H1 (cell line): ENCODE measurements around the gene HAS3. TPM values are rescaled to one million over a fixed set of nuclear protein-coding genes. Genes with fewer than 3 reads are reported as not detected.

Source experiments
- CTCF ChIA-PET: fragments of 300-600 bp; sonication (Branson Sonifier 250); formaldehyde crosslinking; loops from one replicate; lab custom pipeline; 2021; ENCODE audit not compliant: partially characterized antibody; lab: Charles Lee
- POLR2A ChIA-PET: fragments of 300-600 bp; sonication (Branson Sonifier 250); formaldehyde crosslinking; loops from one replicate; lab custom pipeline; 2021; ENCODE audit warnings: inconsistent platforms; ENCODE audit not compliant: partially characterized antibody; lab: Charles Lee
- DNase-seq, 2 experiments: peaks; one replicate each; pipeline versions ENCODE4 v3.0.0 to v3.0.0-alpha.2; 2010 to 2022; ENCODE audit warnings: low spot score in 2 of 2, low read depth in 1 of 2, mixed read lengths in 1 of 2
- FAIRE-seq: peaks from 2 replicates; lab custom pipeline; 2011; peaks lifted over from hg19 to GRCh38; lab: Jason Lieb, UNC
- H2AFZ ChIP-seq: 2 replicates; pipeline ENCODE4 v1.8.1; 2012; ENCODE audit warnings: low read length, inconsistent platforms
- H2AK5ac ChIP-seq: 2 replicates; pipeline ENCODE4 v1.6.1; 2013; ENCODE audit warnings: low read depth, low read length
- H2BK120ac ChIP-seq: replicated peaks from 2 replicates; pipeline ENCODE3; 2013; ENCODE audit warnings: low read depth, low read length, inconsistent platforms
- H2BK12ac ChIP-seq: 2 replicates; pipeline ENCODE4 v1.6.1; 2013; ENCODE audit warnings: low read depth, low read length
- H2BK15ac ChIP-seq: 2 replicates; pipeline ENCODE4 v1.6.1; 2013; ENCODE audit warnings: low read length
- H2BK20ac ChIP-seq: 2 replicates; pipeline ENCODE4 v1.6.1; 2013; ENCODE audit warnings: low read length
- H2BK5ac ChIP-seq: 2 replicates; pipeline ENCODE4 v1.6.1; 2013; ENCODE audit warnings: low read depth, low read length
- H3K14ac ChIP-seq: 2 replicates; pipeline ENCODE4 v1.6.1; 2013; ENCODE audit warnings: inconsistent platforms; ENCODE audit not compliant: insufficient read length
- H3K18ac ChIP-seq: 2 replicates; pipeline ENCODE4 v1.6.1; 2013; ENCODE audit warnings: low read length; ENCODE audit errors: extremely low read depth
- H3K23ac ChIP-seq: 2 replicates; pipeline ENCODE4 v1.6.1; 2013; ENCODE audit warnings: inconsistent platforms; ENCODE audit not compliant: insufficient read length
- H3K23me2 ChIP-seq: 2 replicates; pipeline ENCODE4 v1.6.1; 2013; ENCODE audit warnings: low read depth, low read length
- H3K27ac ChIP-seq: 2 replicates; pipeline ENCODE4 v1.6.1; 2011; ENCODE audit warnings: low read depth, low read length, inconsistent platforms
- H3K27me3 ChIP-seq, 4 experiments: replicated peaks in 1 of 4; 1 replicate in 1 of 4; 2 replicates in 3 of 4; pipeline versions ENCODE4 v1.6.1 to v1.8.1; 2011 to 2013; ENCODE audit warnings: low read length in 3 of 4, mild to moderate bottlenecking in 3 of 4, inconsistent platforms in 2 of 4, mixed read lengths in 2 of 4, moderate library complexity in 1 of 4; ENCODE audit not compliant: control insufficient read depth in 3 of 4, insufficient read depth in 3 of 4; ENCODE audit errors: extremely low read depth in 1 of 4
- H3K36me3 ChIP-seq, 4 experiments: 2 replicates each; pipeline versions ENCODE4 v1.6.1 to v1.8.1; 2011 to 2013; ENCODE audit warnings: mild to moderate bottlenecking in 4 of 4, low read length in 3 of 4, moderate library complexity in 2 of 4, control low read depth in 1 of 4, inconsistent platforms in 1 of 4; ENCODE audit not compliant: insufficient read depth in 4 of 4, control insufficient read depth in 2 of 4
- H3K4ac ChIP-seq: replicated peaks from 2 replicates; pipeline ENCODE3; 2013; ENCODE audit warnings: low read length, low read depth, mixed read lengths, inconsistent platforms; ENCODE audit not compliant: insufficient read length
- H3K4me1 ChIP-seq, 4 experiments: replicated peaks in 1 of 4; 1 replicate in 1 of 4; 2 replicates in 3 of 4; pipeline versions ENCODE4 v1.6.1 to v1.8.1; 2011 to 2013; ENCODE audit warnings: low read length in 3 of 4, inconsistent platforms in 2 of 4, mixed read lengths in 1 of 4; ENCODE audit not compliant: insufficient read depth in 4 of 4, control insufficient read depth in 3 of 4
- H3K4me2 ChIP-seq, 2 experiments: 2 replicates each; pipeline versions ENCODE4 v1.6.1 to v1.8.1; 2011 to 2013; ENCODE audit warnings: low read depth in 2 of 2, low read length in 2 of 2, control low read depth in 1 of 2, inconsistent platforms in 1 of 2, mild to moderate bottlenecking in 1 of 2; ENCODE audit not compliant: insufficient read depth in 1 of 2
- H3K4me3 ChIP-seq, 4 experiments: fragments of 200-600, 300-600 bp in 1 of 4; sonication (generic), shearing (Covaris generic), sonication (Bioruptor Twin) in 1 of 4; 2 replicates each; pipeline versions ENCODE4 v1.5.1 to v1.8.1; 2011 to 2016; ENCODE audit warnings: low read length in 4 of 4, low read depth in 3 of 4, control low read depth in 2 of 4, inconsistent platforms in 2 of 4, mild to moderate bottlenecking in 2 of 4, mixed read lengths in 1 of 4, moderate library complexity in 1 of 4; ENCODE audit not compliant: insufficient read depth in 2 of 4; ENCODE audit errors: extremely low read depth in 1 of 4
- H3K56ac ChIP-seq: replicated peaks from 2 replicates; pipeline ENCODE3; 2013; ENCODE audit warnings: low read depth, mild to moderate bottlenecking, mixed read lengths, low read length, inconsistent platforms; ENCODE audit not compliant: insufficient read length
- H3K79me1 ChIP-seq: 2 replicates; pipeline ENCODE4 v1.6.1; 2013; ENCODE audit warnings: low read depth, low read length, control low read depth
- H3K79me2 ChIP-seq, 2 experiments: 2 replicates each; pipeline versions ENCODE4 v1.6.1 to v1.8.1; 2012 to 2013; ENCODE audit warnings: low read length in 2 of 2, mild to moderate bottlenecking in 2 of 2, inconsistent platforms in 1 of 2; ENCODE audit not compliant: insufficient read depth in 2 of 2, control insufficient read depth in 1 of 2
- H3K9ac ChIP-seq, 4 experiments: replicated peaks in 1 of 4; 1 replicate in 1 of 4; 2 replicates in 3 of 4; pipeline versions ENCODE4 v1.6.1 to v1.8.1; 2011 to 2013; ENCODE audit warnings: low read depth in 3 of 4, low read length in 3 of 4, control low read depth in 2 of 4, mild to moderate bottlenecking in 2 of 4, moderate library complexity in 2 of 4, inconsistent platforms in 1 of 4; ENCODE audit errors: extremely low read depth in 1 of 4
- H3K9me3 ChIP-seq, 2 experiments: 2 replicates each; pipeline versions ENCODE4 v1.6.1 to v1.8.1; 2012 to 2013; ENCODE audit warnings: mild to moderate bottlenecking in 2 of 2, moderate library complexity in 2 of 2, control low read depth in 1 of 2, inconsistent platforms in 1 of 2, low read depth in 1 of 2, low read length in 1 of 2, mixed read lengths in 1 of 2; ENCODE audit not compliant: insufficient read depth in 2 of 2
- H4K20me1 ChIP-seq, 2 experiments: replicated peaks in 1 of 2; 2 replicates each; pipeline versions ENCODE3 to v1.8.1; 2011 to 2013; ENCODE audit warnings: inconsistent platforms in 2 of 2, low read length in 2 of 2, mild to moderate bottlenecking in 1 of 2; ENCODE audit not compliant: insufficient read depth in 2 of 2, control insufficient read depth in 1 of 2
- H4K5ac ChIP-seq: 2 replicates; pipeline ENCODE4 v1.6.1; 2013; ENCODE audit warnings: low read length, low read depth, mixed read lengths, inconsistent platforms; ENCODE audit not compliant: insufficient read length
- H4K8ac ChIP-seq: 2 replicates; pipeline ENCODE4 v1.8.0; 2013; ENCODE audit warnings: mild to moderate bottlenecking, moderate library complexity, low read length, inconsistent platforms; ENCODE audit not compliant: insufficient read depth; ENCODE audit errors: extremely low read depth
- H4K91ac ChIP-seq: replicated peaks from 2 replicates; pipeline ENCODE3; 2013; ENCODE audit warnings: low read length, mixed read lengths, inconsistent platforms; ENCODE audit not compliant: insufficient read length
- CBX5 ChIP-seq: fragments of 300-800, 300-1000 bp; sonication (generic); IDR thresholded peaks from 2 replicates; pipeline ENCODE4 v1.7.1; 2016; ENCODE audit warnings: antibody characterized with exemption, low read length, low read depth
- WGBS, 2 experiments: shearing (Covaris generic) in 1 of 2; methylation state at CpG; one replicate each; pipeline versions ENCODE4 v1.1.6 to v1.1.7; 2013 to 2015; ENCODE audit warnings: low lambda C conversion rate in 2 of 2, mixed read lengths in 2 of 2, inconsistent platforms in 1 of 2, low coverage in 1 of 2, missing lambda C conversion rate in 1 of 2; ENCODE audit not compliant: insufficient replicate concordance in 2 of 2, insufficient coverage in 1 of 2, insufficient read length in 1 of 2; ENCODE audit errors: extremely low coverage in 1 of 2, missing lambda C conversion rate in 1 of 2; 5-methylcytosine and 5-hydroxymethylcytosine counted together
- polyA plus RNA-seq, 7 experiments: library from polyadenylated mRNA; depleted of rRNA in 3 of 7; stranded (reverse) in 5 of 7; unstranded in 2 of 7; fragments of >200 nt in 5 of 7; fragments of 200-250 nt in 2 of 7; gene quantifications; 1 replicate in 5 of 7; 2 replicates in 1 of 7; 4 replicates in 1 of 7; pipeline versions ENCODE4 v1.2.1 to v1.2.3, GENCODE V29; 2011 to 2013; ENCODE audit warnings: missing spikeins in 2 of 7, mixed read lengths in 2 of 7
- total RNA-seq: library from RNA; stranded (reverse); fragmentation: NEBNext Ultra II Directional; extraction: Animal tissue kit (Norgen Biotek cat#: 25700); gene quantifications from 2 replicates; pipeline ENCODE4 v1.2.1, GENCODE V29; 2021
- TF ChIP-seq, protein P1 (sequence below): IDR thresholded peaks from 2 replicates; pipeline ENCODE4 v1.6.1; 2012; ENCODE audit warnings: low read length, inconsistent platforms
- TF ChIP-seq, protein P2 (sequence below): IDR thresholded peaks from 2 replicates; pipeline ENCODE4 v1.6.1; 2011; ENCODE audit warnings: low read length, improper control_type of control experiment

Gene HAS3
- total and polyA plus RNA-seq, 2 of the 8 experiments (the other 6 are each of a cell fraction or from before 2014, with no cell fraction given): 32.1 to 69.6 TPM

DNA sequence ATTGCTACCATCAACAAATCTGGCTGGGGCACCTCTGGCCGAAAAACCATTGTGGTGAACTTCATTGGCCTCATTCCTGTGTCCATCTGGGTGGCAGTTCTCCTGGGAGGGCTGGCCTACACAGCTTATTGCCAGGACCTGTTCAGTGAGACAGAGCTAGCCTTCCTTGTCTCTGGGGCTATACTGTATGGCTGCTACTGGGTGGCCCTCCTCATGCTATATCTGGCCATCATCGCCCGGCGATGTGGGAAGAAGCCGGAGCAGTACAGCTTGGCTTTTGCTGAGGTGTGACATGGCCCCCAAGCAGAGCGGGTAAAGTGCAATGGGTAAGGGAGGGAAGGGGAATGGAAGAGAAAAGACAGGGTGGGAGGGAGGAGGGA is 9.5 kb downstream of the HAS3 start:
- no peak overlapping the region for H2BK15ac ChIP-seq
- 97% methylated on average over 6 of the region's 6 CpGs; no CpG with 5 or more reads in 1 of the 2 experiments for WGBS, 2 experiments
- TF ChIP-seq, protein P1, sequence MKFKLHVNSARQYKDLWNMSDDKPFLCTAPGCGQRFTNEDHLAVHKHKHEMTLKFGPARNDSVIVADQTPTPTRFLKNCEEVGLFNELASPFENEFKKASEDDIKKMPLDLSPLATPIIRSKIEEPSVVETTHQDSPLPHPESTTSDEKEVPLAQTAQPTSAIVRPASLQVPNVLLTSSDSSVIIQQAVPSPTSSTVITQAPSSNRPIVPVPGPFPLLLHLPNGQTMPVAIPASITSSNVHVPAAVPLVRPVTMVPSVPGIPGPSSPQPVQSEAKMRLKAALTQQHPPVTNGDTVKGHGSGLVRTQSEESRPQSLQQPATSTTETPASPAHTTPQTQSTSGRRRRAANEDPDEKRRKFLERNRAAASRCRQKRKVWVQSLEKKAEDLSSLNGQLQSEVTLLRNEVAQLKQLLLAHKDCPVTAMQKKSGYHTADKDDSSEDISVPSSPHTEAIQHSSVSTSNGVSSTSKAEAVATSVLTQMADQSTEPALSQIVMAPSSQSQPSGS: no peak
- TF ChIP-seq, protein P2, sequence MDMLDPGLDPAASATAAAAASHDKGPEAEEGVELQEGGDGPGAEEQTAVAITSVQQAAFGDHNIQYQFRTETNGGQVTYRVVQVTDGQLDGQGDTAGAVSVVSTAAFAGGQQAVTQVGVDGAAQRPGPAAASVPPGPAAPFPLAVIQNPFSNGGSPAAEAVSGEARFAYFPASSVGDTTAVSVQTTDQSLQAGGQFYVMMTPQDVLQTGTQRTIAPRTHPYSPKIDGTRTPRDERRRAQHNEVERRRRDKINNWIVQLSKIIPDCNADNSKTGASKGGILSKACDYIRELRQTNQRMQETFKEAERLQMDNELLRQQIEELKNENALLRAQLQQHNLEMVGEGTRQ: no peak
- no peak for TF ChIP-seq CBX5

More for the DNA sequence above, 9.5 kb downstream of the HAS3 start:
- H3K27ac ChIP-seq: no peak overlapping the region
- no peak overlapping the region for H2BK5ac ChIP-seq
- no peaks in the 10 kb centered on the region for H3K4me1 ChIP-seq
- H3K14ac ChIP-seq: no peak overlapping the region
- no peak overlapping the region for H3K9ac ChIP-seq
- no peak overlapping the region for H2AFZ ChIP-seq
- no peak overlapping the region for H4K8ac ChIP-seq
- H3K4me2 ChIP-seq: no peak overlapping the region
- no peak overlapping the region for H3K18ac ChIP-seq
- H2BK12ac ChIP-seq: no peak overlapping the region
- no peaks in the 10 kb centered on the region for H3K23me2 ChIP-seq
- no peak overlapping the region for H3K56ac ChIP-seq
- FAIRE-seq (no peak), DNase-seq (no peak)
- ChIA-PET POLR2A (interaction anchor here (1.3 to 3.8 kb wide), 3 partner anchors 18 to 82 kb away, joined by 3 to 17 read pairs (median 9); partner anchors contain the start of genes CHTF8 and UTP4), CTCF (interaction anchor here (0.6 to 10.6 kb wide), 7 partner anchors 7 to 265 kb away, joined by 3 to 174 read pairs (median 4); no protein-coding TSS in a partner anchor)
- H4K5ac ChIP-seq: no peak overlapping the region
- no peak overlapping the region for H2AK5ac ChIP-seq
- H3K4me3 ChIP-seq: no peak overlapping the region
- no peak overlapping the region for H3K23ac ChIP-seq
- H3K4ac ChIP-seq: no peak overlapping the region
- no peak overlapping the region for H2BK120ac ChIP-seq
- H3K36me3 ChIP-seq: peaks cover 40 to 83% (median 70%) of the 10 kb centered on the region in 4 experiments
- H3K79me2 ChIP-seq: peaks cover 0 to 21% of the 10 kb centered on the region in 2 experiments; a peak in 1 of 4 replicates
- peaks cover 11 to 15% of the 10 kb centered on the region in 2 experiments for H4K20me1 ChIP-seq
- no peaks in the 10 kb centered on the region for H3K27me3 ChIP-seq
- no peak overlapping the region for H4K91ac ChIP-seq
- H3K79me1 ChIP-seq: peaks cover 19% of the 10 kb centered on the region
- H3K9me3 ChIP-seq: no peaks in the 10 kb centered on the region
- H2BK20ac ChIP-seq: no peak overlapping the region
